ENCODE measurements around the gene FHOD3. TPM values are rescaled to one million over a fixed set of nuclear protein-coding genes. Genes with fewer than 3 reads are reported as not detected.

FHOD3 gene
- total RNA-seq, 3 donors from 2014 or later: 2.7 to 14.4 (median 4.0) TPM

DNA sequence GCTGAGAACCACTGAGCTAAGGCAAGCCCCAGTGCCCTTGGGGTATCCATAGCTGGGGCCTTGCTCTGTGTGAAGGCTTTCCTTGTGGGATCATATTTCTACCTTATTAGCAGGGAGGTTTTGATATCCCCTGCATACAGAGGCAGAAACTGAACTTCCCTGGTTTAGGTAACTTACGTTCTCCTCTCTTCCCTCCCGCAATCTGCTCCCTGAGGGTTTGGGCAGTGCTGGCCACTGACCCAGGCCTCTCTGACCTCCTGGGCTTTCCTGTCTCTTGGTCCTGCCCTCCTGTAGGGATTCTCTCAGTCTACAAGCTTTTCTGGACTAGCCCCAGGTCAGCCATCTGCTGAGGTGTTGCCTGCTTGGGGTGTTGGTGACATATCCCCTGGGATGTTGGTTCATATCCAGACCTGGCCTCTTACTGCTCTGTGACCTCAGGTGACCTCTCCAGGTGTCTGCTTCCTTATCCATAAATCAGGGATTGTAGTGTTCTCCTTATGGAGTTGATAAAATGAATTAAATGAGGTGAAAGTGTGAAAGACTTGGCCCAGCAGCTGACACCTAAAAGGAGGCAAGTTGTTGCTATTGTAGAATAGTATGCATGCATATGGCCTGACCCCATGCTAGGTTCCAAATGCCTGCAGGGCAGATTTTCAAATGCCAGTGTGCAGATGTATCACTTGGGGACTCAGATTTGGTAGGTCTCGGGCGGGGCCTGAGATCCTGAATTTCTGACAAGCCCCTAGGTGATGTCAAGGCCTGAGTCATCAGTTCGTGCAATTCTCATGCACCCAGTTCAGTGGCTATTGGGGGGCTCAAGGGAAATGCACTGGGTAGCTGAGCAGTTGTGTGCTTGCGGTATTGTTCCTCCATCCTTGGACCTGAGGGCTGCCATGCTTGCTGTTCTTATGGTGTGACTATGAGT lies 106.6 kb downstream of the FHOD3 start:
- no peaks in the 10 kb centered on the region for H3K4me1 ChIP-seq (ENCODE audit: low read depth)
- no peaks in the 10 kb centered on the region for H3K36me3 ChIP-seq (ENCODE audit: low read depth)
- H3K9me3 ChIP-seq: no peaks in the 10 kb centered on the region
- DNase-seq: no peak
- intact Hi-C loops (cut with DNase I, micrococcal nuclease): no loop called here
- TF ChIP-seq, protein P1, sequence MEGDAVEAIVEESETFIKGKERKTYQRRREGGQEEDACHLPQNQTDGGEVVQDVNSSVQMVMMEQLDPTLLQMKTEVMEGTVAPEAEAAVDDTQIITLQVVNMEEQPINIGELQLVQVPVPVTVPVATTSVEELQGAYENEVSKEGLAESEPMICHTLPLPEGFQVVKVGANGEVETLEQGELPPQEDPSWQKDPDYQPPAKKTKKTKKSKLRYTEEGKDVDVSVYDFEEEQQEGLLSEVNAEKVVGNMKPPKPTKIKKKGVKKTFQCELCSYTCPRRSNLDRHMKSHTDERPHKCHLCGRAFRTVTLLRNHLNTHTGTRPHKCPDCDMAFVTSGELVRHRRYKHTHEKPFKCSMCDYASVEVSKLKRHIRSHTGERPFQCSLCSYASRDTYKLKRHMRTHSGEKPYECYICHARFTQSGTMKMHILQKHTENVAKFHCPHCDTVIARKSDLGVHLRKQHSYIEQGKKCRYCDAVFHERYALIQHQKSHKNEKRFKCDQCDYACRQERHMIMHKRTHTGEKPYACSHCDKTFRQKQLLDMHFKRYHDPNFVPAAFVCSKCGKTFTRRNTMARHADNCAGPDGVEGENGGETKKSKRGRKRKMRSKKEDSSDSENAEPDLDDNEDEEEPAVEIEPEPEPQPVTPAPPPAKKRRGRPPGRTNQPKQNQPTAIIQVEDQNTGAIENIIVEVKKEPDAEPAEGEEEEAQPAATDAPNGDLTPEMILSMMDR (IDR thresholded peaks at IDR 0.05): no peak
- no peak for ATAC-seq
- H3K4me3 ChIP-seq: no peak overlapping the region

DNA sequence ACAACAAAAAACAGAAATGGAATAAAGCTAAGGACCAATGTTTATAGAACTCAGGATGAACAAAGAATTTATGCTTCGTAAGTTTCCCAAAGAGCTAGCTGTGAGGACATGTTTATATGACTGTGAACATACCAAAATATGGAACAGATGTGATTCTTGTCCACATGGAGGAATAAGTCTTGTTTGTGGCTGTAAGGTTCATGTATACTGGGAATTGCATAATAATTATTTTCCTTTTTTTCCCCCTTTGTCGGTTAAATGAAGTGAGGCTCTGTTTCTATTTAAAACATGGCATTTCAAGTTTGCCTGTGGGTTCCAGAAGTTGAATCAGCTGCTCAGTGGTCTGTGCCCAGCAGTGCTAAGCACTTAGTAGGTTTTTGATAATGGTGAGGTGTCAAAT lies 108.1 kb downstream of the FHOD3 start:
- H3K4me3 ChIP-seq: no peak overlapping the region
- intact Hi-C loops (cut with DNase I, micrococcal nuclease): no loop called here
- no peaks in the 10 kb centered on the region for H3K9me3 ChIP-seq
- ATAC-seq: no peak
- H3K36me3 ChIP-seq (ENCODE audit: low read depth): no peaks in the 10 kb centered on the region
- TF ChIP-seq, protein P1 (IDR thresholded peaks at IDR 0.05): no peak
- H3K4me1 ChIP-seq (ENCODE audit: low read depth): no peaks in the 10 kb centered on the region
- no peak for DNase-seq

DNA sequence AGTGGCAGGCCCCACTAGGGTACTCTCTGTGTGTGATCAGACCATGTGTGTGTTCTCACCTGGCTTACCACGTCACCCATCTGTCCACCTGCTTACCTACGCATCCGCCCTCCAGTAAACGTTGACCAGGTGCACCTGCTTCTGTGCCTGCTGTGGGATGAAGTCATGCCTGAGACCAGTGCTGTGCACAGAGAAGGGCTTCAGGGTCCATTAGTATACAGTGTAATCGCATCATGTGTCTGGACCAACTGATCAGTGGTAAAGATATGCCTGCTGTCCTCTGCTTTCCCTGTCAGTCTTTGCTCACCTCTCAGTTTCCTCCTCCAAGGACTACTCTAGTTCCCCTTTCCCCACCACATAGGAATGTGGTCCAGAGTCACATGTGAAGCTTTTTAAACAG lies 109.3 kb downstream of the FHOD3 start:
- intact Hi-C loops (cut with DNase I, micrococcal nuclease): no loop called here
- DNase-seq (no peak), ATAC-seq (peak; percentile 31)
- Histone ChIP-seq H3K36me3 (ENCODE audit: low read depth) (no peaks in the 10 kb centered on the region), H3K4me1 (ENCODE audit: low read depth) (no peaks in the 10 kb centered on the region), H3K9me3 (no peaks in the 10 kb centered on the region), H3K4me3 (no peak overlapping the region)
- TF ChIP-seq, protein P1 (IDR thresholded peaks at IDR 0.05): no peak

DNA sequence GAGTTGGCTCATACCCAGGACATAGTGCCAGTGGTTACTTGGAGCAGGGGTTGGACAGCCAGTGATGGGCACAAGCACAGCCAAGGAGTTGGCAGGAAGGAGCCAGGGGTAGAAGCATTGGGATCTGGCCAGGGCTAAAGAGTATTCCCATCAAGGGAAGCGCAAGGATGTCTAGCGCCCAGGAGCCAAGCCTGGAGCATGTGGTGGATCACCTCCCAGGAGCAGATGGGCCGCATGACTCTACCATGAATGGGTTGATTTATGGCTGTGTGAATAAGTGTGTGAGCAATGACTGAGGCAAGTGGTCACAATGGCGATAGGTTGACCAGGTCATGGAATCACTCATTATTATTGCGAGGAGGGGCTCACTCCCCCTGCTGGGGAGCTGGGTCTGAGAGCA lies 111.1 kb downstream of the FHOD3 start:
- H3K36me3 ChIP-seq (ENCODE audit: low read depth): no peaks in the 10 kb centered on the region
- TF ChIP-seq, protein P1 (IDR thresholded peaks at IDR 0.05): no peak
- no peak for ATAC-seq
- H3K4me1 ChIP-seq (ENCODE audit: low read depth): no peaks in the 10 kb centered on the region
- H3K4me3 ChIP-seq: no peak overlapping the region
- no peaks in the 10 kb centered on the region for H3K9me3 ChIP-seq
- DNase-seq: no peak
- intact Hi-C loops (cut with DNase I, micrococcal nuclease): no loop called here

DNA sequence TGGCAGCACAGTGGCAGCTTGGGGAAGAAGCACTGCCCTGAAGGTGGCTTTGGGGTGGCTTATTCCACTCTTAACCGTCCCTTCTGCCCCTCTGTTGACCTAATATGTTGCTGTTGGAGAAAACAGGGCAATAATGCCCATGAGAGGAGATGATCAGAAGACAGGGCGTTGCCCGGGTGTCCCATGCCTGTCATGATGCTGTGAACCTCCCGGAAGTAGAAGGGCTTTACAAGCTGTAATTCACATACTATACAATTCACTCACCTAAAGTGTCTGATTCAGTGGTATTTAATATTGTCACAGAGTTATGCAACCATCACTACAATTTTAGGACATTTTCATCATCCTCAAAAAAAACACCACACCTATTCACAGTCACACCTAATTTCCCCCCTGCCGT lies 112.3 kb downstream of the FHOD3 start:
- ATAC-seq (peak; percentile 54), DNase-seq (no peak)
- Histone ChIP-seq H3K4me3 (no peak overlapping the region), H3K9me3 (no peaks in the 10 kb centered on the region), H3K36me3 (ENCODE audit: low read depth) (no peaks in the 10 kb centered on the region), H3K4me1 (ENCODE audit: low read depth) (no peaks in the 10 kb centered on the region)
- TF ChIP-seq, protein P1 (IDR thresholded peaks at IDR 0.05): no peak
- intact Hi-C loops (cut with DNase I, micrococcal nuclease): no loop called here

All from mucosa of descending colon (tissue), 3 donors.